Measurements from ENCODE around the gene TGFBI.

The TGFBI gene

GRCh38 chr5:136004436-136004835 lies 24.4 kb upstream of the TGFBI start:
- no peak for DNase-seq

GRCh38 chr5:136005476-136005875 lies 23.3 kb upstream of the TGFBI start:
- DNase-seq: no peak

GRCh38 chr5:136006164-136006563 lies 22.6 kb upstream of the TGFBI start:
- no peak for DNase-seq

GRCh38 chr5:136006761-136007251 lies 22.0 kb upstream of the TGFBI start:
- peak; percentile 40 for DNase-seq

GRCh38 chr5:136007271-136007670 lies 21.5 kb upstream of the TGFBI start:
- no peak for DNase-seq

GRCh38 chr5:136011414-136012001 lies 17.3 kb upstream of the TGFBI start:
- DNase-seq: no peak

- no peak for DNase-seq
Observed at GRCh38 chr5:136012041-136012804, 16.6 kb upstream of the TGFBI start.

GRCh38 chr5:136013559-136013958 lies 15.2 kb upstream of the TGFBI start:
- DNase-seq: no peak

GRCh38 chr5:136014049-136015002 lies 14.5 kb upstream of the TGFBI start:
- DNase-seq: no peak

- DNase-seq: no peak
Observed at GRCh38 chr5:136015003-136015375, 13.8 kb upstream of the TGFBI start.

GRCh38 chr5:136015966-136016650 lies 12.7 kb upstream of the TGFBI start:
- DNase-seq: no peak

- DNase-seq: no peak
Observed at GRCh38 chr5:136016945-136017530, 11.8 kb upstream of the TGFBI start.

- no peak for DNase-seq
Observed at GRCh38 chr5:136018814-136019783, 9.7 kb upstream of the TGFBI start.

GRCh38 chr5:136020001-136020382 lies 8.8 kb upstream of the TGFBI start:
- no peak for DNase-seq

GRCh38 chr5:136020383-136021015 lies 8.3 kb upstream of the TGFBI start:
- DNase-seq: no peak

GRCh38 chr5:136021016-136021405 lies 7.8 kb upstream of the TGFBI start:
- DNase-seq: no peak

- no peak for DNase-seq
Observed at GRCh38 chr5:136022965-136023364, 5.8 kb upstream of the TGFBI start.

- DNase-seq: no peak
Observed at GRCh38 chr5:136023958-136024541, 4.7 kb upstream of the TGFBI start.

GRCh38 chr5:136025900-136026299 lies 2.9 kb upstream of the TGFBI start:
- DNase-seq: no peak

- DNase-seq: no peak
Observed at GRCh38 chr5:136026636-136027035, 2.2 kb upstream of the TGFBI start.
